OCI-LY1 (cell line): ENCODE results near the gene ZER1.

Source experiments
- H2AFZ ChIP-seq: fragments of 200-600 bp; sonication (generic), shearing (Covaris generic); 2 replicates; pipeline ENCODE4 v1.6.0; 2014; ENCODE audit warnings: antibody characterized with exemption, mild to moderate bottlenecking, low read length
- H3F3A ChIP-seq: fragments of 200-600 bp; sonication (generic), shearing (Covaris generic); 2 replicates; pipeline ENCODE4 v1.6.0; 2014; ENCODE audit warnings: mild to moderate bottlenecking, antibody characterized with exemption, low read length, moderate library complexity; ENCODE audit not compliant: insufficient read depth
- H3K27ac ChIP-seq: fragments of 200-600 bp; sonication (generic); 2 replicates; pipeline ENCODE4 v1.5.1; 2014; ENCODE audit warnings: low read length, mixed run types, mild to moderate bottlenecking, low read depth; ENCODE audit not compliant: poor library complexity, severe bottlenecking
- H3K27me3 ChIP-seq: fragments of 200-600 bp; sonication (generic); 2 replicates; pipeline ENCODE4 v1.6.0; 2014; ENCODE audit warnings: antibody characterized with exemption, mild to moderate bottlenecking, low read length, moderate library complexity; ENCODE audit not compliant: insufficient read depth
- H3K36me3 ChIP-seq: fragments of 200-600 bp; sonication (generic); 2 replicates; pipeline ENCODE4 v1.6.1; 2014; ENCODE audit warnings: mild to moderate bottlenecking, antibody characterized with exemption, low read length, moderate library complexity, mixed read lengths; ENCODE audit not compliant: insufficient read depth
- H3K4me1 ChIP-seq: fragments of 200-600 bp; sonication (generic); 2 replicates; pipeline ENCODE4 v1.5.1; 2014; ENCODE audit warnings: mild to moderate bottlenecking, low read length, moderate library complexity; ENCODE audit not compliant: insufficient read depth, severe bottlenecking
- H3K4me2 ChIP-seq: fragments of 200-600 bp; sonication (generic), shearing (Covaris generic); 2 replicates; pipeline ENCODE4 v1.6.1; 2014; ENCODE audit warnings: low read length
- H3K4me3 ChIP-seq: fragments of 200-600 bp; sonication (generic); 2 replicates; pipeline ENCODE4 v1.5.1; 2014; ENCODE audit warnings: low read length, low read depth, mild to moderate bottlenecking, mixed read lengths; ENCODE audit not compliant: poor library complexity, severe bottlenecking
- H3K79me2 ChIP-seq: fragments of 200-600 bp; shearing (Covaris generic); 2 replicates; pipeline ENCODE4 v1.6.1; 2016; ENCODE audit warnings: mixed run types, low read length, mixed read lengths; ENCODE audit not compliant: insufficient read depth
- H3K9ac ChIP-seq: fragments of 200-600 bp; sonication (generic), shearing (Covaris generic); 2 replicates; pipeline ENCODE4 v1.6.1; 2014; ENCODE audit warnings: mild to moderate bottlenecking, low read length, mixed read lengths
- H3K9me2 ChIP-seq: fragments of 200-600 bp; sonication (generic), shearing (Covaris generic); 2 replicates; pipeline ENCODE4 v1.6.1; 2014; ENCODE audit warnings: low read depth, mild to moderate bottlenecking, low read length, mixed read lengths
- H3K9me3 ChIP-seq: fragments of 200-600 bp; shearing (Covaris generic); 2 replicates; pipeline ENCODE4 v1.6.1; 2014; ENCODE audit warnings: low read length, mixed read lengths
- H4K20me1 ChIP-seq: fragments of 200-600 bp; sonication (generic), shearing (Covaris generic); 2 replicates; pipeline ENCODE4 v1.6.0; 2016; ENCODE audit warnings: mild to moderate bottlenecking, low read length; ENCODE audit not compliant: insufficient read depth
- EZH2 ChIP-seq: fragments of 200-600 bp; sonication (generic), shearing (Covaris generic); IDR thresholded peaks from 2 replicates; pipeline ENCODE4 v1.8.0; 2017; ENCODE audit warnings: borderline replicate concordance, mixed run types, mild to moderate bottlenecking, antibody characterized with exemption, low read length, moderate library complexity, mixed read lengths
- TF ChIP-seq, protein P1 (sequence below): fragments of 200-600 bp; sonication (generic), shearing (Covaris generic); IDR thresholded peaks from 2 replicates; pipeline ENCODE4 v1.5.1; 2017; ENCODE audit warnings: mild to moderate bottlenecking, antibody characterized with exemption, low read length, moderate library complexity, mixed read lengths

Gene ZER1

DNA sequence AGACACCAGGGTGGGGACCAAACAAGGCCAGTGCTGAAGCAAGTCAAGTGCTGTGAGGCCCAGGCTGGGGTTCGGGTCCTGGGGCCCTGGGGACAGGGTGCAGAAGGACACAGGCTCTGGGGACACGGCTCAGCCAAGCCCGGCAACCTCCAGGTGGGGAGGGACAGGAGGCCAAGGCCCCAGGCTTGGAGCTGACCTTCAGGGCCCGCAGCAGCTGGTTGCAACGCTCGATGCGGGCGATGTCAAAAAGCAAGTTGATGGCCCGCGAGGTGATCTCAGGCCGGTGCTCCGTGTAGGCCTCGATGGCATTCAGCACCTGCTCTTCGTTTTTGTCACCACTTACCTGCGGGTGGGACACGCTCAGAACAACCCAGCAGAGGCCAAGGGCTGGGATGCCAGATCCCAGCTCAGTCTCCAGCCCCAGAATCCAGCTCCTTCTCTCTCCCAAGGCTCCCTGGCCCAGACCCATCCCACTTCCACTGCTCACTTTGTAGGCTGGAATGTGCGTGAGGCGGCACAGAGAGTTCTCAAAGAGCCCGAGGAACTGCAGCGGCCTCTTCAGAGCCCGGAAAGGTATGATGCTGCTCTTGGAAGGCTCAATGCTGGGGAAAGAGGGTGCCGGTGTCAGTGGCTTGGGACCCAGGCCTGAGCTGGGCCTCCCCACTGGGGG, 20.7 kb downstream of the ZER1 start:
- no peak overlapping the region for H3K27ac ChIP-seq
- H3K4me2 ChIP-seq = no peak overlapping the region
- H4K20me1 ChIP-seq = no peaks in the 10 kb centered on the region
- H2AFZ ChIP-seq = no peak overlapping the region
- H3K79me2 ChIP-seq = no peaks in the 10 kb centered on the region
- peaks cover 24% of the 10 kb centered on the region; the same call in 1 of the 2 replicates for H3K36me3 ChIP-seq
- H3K4me3 ChIP-seq = no peak overlapping the region
- H3F3A ChIP-seq = no peaks in the 10 kb centered on the region
- H3K9ac ChIP-seq = no peak overlapping the region
- no peaks in the 10 kb centered on the region for H3K9me2 ChIP-seq
- no peaks in the 10 kb centered on the region for H3K9me3 ChIP-seq
- no peaks in the 10 kb centered on the region for H3K4me1 ChIP-seq
- TF ChIP-seq EZH2 = no peak
- TF ChIP-seq, protein P1, sequence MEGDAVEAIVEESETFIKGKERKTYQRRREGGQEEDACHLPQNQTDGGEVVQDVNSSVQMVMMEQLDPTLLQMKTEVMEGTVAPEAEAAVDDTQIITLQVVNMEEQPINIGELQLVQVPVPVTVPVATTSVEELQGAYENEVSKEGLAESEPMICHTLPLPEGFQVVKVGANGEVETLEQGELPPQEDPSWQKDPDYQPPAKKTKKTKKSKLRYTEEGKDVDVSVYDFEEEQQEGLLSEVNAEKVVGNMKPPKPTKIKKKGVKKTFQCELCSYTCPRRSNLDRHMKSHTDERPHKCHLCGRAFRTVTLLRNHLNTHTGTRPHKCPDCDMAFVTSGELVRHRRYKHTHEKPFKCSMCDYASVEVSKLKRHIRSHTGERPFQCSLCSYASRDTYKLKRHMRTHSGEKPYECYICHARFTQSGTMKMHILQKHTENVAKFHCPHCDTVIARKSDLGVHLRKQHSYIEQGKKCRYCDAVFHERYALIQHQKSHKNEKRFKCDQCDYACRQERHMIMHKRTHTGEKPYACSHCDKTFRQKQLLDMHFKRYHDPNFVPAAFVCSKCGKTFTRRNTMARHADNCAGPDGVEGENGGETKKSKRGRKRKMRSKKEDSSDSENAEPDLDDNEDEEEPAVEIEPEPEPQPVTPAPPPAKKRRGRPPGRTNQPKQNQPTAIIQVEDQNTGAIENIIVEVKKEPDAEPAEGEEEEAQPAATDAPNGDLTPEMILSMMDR = no peak
- H3K27me3 ChIP-seq = no peaks in the 10 kb centered on the region

DNA sequence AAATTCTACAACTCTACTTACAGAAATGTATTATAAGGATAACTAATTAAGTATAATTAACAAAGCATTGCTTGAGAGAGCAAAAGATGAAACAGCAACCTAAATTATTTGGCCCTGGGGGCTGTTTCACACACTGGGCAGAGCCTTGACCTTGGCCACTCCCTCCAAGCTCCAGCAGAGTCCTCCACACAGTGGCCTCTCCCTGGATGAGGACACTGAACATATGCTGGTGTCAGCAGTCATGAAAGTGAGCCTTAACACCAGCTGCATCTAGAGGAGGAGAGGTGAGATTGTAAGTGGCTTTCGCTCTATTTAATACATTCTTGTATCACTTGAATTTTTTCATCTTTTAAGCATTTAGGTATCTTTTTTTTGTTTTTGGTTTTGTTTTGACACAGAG, 24.5 kb downstream of the ZER1 start:
- H3K79me2 ChIP-seq = no peaks in the 10 kb centered on the region
- no peak overlapping the region for H2AFZ ChIP-seq
- H4K20me1 ChIP-seq = no peaks in the 10 kb centered on the region
- H3K27me3 ChIP-seq = no peaks in the 10 kb centered on the region
- no peaks in the 10 kb centered on the region for H3K9me3 ChIP-seq
- no peak overlapping the region for H3K4me2 ChIP-seq
- TF ChIP-seq, protein P1 = no peak
- TF ChIP-seq EZH2 = no peak
- no peaks in the 10 kb centered on the region for H3K9me2 ChIP-seq
- 0 out of 2 replicates have a peak, but pooled peaks cover 16% of the 10 kb centered on the region for H3K36me3 ChIP-seq
- no peaks in the 10 kb centered on the region for H3K4me1 ChIP-seq
- no peak overlapping the region for H3K4me3 ChIP-seq
- H3F3A ChIP-seq = no peaks in the 10 kb centered on the region
- no peak overlapping the region for H3K9ac ChIP-seq
- H3K27ac ChIP-seq = no peak overlapping the region

DNA sequence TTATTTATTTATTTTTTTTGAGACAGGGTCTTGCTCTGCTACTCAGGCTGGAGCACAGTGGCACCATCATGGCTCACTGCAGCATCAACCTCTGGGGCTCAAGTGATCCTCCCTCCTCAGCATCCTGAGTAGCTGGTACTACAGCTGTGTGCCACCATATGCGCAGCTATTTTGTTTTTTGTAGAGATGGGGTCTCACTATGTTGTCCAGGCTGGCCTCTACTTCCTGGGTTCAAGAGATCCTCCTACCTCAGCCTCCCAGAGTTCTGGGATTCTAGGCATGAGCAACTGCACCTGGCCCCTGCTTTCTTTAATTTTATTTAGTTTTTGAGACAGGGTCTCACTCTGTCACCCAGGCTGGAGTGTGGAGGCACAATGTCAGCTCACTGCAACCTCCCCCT, 28.3 kb downstream of the ZER1 start:
- Histone ChIP-seq H3K4me2 (no peak overlapping the region), H3K9me2 (no peaks in the 10 kb centered on the region)
- no peak for TF ChIP-seq EZH2
- TF ChIP-seq, protein P1 = no peak

More for the DNA sequence above, 28.3 kb downstream of the ZER1 start:
- no peak overlapping the region for H3K27ac ChIP-seq
- no peaks in the 10 kb centered on the region for H3K27me3 ChIP-seq
- no peaks in the 10 kb centered on the region for H3K4me1 ChIP-seq
- no peaks in the 10 kb centered on the region for H3K79me2 ChIP-seq
- no peaks in the 10 kb centered on the region for H3K36me3 ChIP-seq
- H3K9me3 ChIP-seq = no peaks in the 10 kb centered on the region
- H2AFZ ChIP-seq = no peak overlapping the region
- no peaks in the 10 kb centered on the region for H4K20me1 ChIP-seq
- H3K4me3 ChIP-seq = no peak overlapping the region
- no peak overlapping the region for H3K9ac ChIP-seq
- no peaks in the 10 kb centered on the region for H3F3A ChIP-seq
